Measurements from ENCODE around the gene ZBTB40.

DNA sequence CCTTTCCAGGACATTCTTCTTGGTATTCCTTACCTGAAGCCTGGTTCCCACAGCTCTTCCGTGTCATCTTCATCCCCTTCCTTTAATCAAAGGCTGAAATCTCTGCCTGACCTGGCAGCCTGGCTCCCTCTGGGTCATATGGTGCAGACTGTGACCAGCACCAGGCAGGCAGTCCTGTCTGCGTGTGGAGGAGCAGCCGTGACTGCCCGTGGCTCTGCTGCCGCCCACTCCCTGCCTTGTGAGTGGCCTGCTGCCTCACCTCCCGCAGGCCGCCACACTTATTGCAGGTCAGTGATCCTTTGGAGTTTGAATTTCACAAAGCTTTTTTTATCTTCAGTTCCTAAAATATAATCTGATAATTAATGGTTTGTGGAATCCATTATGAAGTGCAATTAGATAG is 75.5 kb downstream of the ZBTB40 start:
- TF ChIP-seq CTCF (IDR thresholded peaks at IDR 0.05 in 4 of 5, conservative IDR thresholded peaks at IDR 0.05 in 1 of 5), result no peak
- no peak for TF ChIP-seq POLR2A (IDR thresholded peaks at IDR 0.05)

All from gastrocnemius medialis (tissue), 4 donors.